ENCODE measurements around the gene B3GNT3.

- TF ChIP-seq POLR2A (IDR thresholded peaks at IDR 0.05) = no peak
- no peak for TF ChIP-seq CTCF (IDR thresholded peaks at IDR 0.05)
Observed at GRCh38 chr19:17854061-17854460, 59.1 kb downstream of the B3GNT3 start.
